HG03039 (cell line): ENCODE data around the gene RAB11FIP4.

ENCODE experiments used
- ATAC-seq: cut with Tn5 transposase; IDR thresholded peaks from one replicate; pipeline ENCODE4 v1.9.1; 2021; ENCODE audit warnings: mild to moderate bottlenecking, moderate library complexity; ENCODE audit not compliant: unreplicated experiment

Gene RAB11FIP4

GRCh38 chr17:31495022-31495885, 103.8 kb downstream of the RAB11FIP4 start:
- ATAC-seq, result no peak

- no peak for ATAC-seq
Measured at GRCh38 chr17:31496097-31496496, 104.6 kb downstream of the RAB11FIP4 start.

- no peak for ATAC-seq
Measured at GRCh38 chr17:31496601-31497000, 105.1 kb downstream of the RAB11FIP4 start.

GRCh38 chr17:31497431-31497830, 106.0 kb downstream of the RAB11FIP4 start:
- ATAC-seq, result no peak

- no peak for ATAC-seq
Measured at GRCh38 chr17:31497994-31498826, 106.7 kb downstream of the RAB11FIP4 start.

- ATAC-seq, result no peak
Measured at GRCh38 chr17:31499771-31500554, 108.5 kb downstream of the RAB11FIP4 start.

- no peak for ATAC-seq
Measured at GRCh38 chr17:31506517-31506916, 115.0 kb downstream of the RAB11FIP4 start.

- ATAC-seq, result peak; percentile 46
Measured at GRCh38 chr17:31508288-31509094, 117.0 kb downstream of the RAB11FIP4 start.

- ATAC-seq, result peak; percentile 13
Measured at GRCh38 chr17:31509095-31509804, 117.8 kb downstream of the RAB11FIP4 start.

GRCh38 chr17:31509805-31510177, 118.3 kb downstream of the RAB11FIP4 start:
- no peak for ATAC-seq

- ATAC-seq, result no peak
Measured at GRCh38 chr17:31510308-31511194, 119.1 kb downstream of the RAB11FIP4 start.

GRCh38 chr17:31511195-31511578, 119.7 kb downstream of the RAB11FIP4 start:
- ATAC-seq, result no peak

- ATAC-seq, result no peak
Measured at GRCh38 chr17:31511580-31511979, 120.1 kb downstream of the RAB11FIP4 start.

GRCh38 chr17:31512104-31512740, 120.7 kb downstream of the RAB11FIP4 start:
- ATAC-seq, result no peak

GRCh38 chr17:31512796-31513195, 121.3 kb downstream of the RAB11FIP4 start:
- no peak for ATAC-seq

- no peak for ATAC-seq
Measured at GRCh38 chr17:31513731-31514427, 122.4 kb downstream of the RAB11FIP4 start.

GRCh38 chr17:31515267-31515666, 123.8 kb downstream of the RAB11FIP4 start:
- ATAC-seq, result no peak

- no peak for ATAC-seq
Measured at GRCh38 chr17:31517524-31517923, 126.0 kb downstream of the RAB11FIP4 start.
